Neural cell (in vitro differentiated cells): ENCODE data around the gene CDT1. TPM values are rescaled to one million over a fixed set of nuclear protein-coding genes. Genes with fewer than 3 reads are reported as not detected.

Source experiments
- H2AFZ ChIP-seq: fragments of 200-600, 300-800 bp; sonication (generic), shearing (Covaris generic); 2 replicates; pipeline ENCODE4 v1.6.0; 2014; ENCODE audit warnings: low read depth, mild to moderate bottlenecking, antibody characterized with exemption, low read length, moderate library complexity
- H3F3A ChIP-seq: fragments of 200-600 bp; shearing (Covaris generic); 2 replicates; pipeline ENCODE4 v1.6.1; 2016; ENCODE audit warnings: mild to moderate bottlenecking, moderate library complexity, mixed read lengths, antibody characterized with exemption, low read length; ENCODE audit not compliant: insufficient read depth, poor library complexity, severe bottlenecking
- H3K27ac ChIP-seq: fragments of 200-600, 300-800 bp; sonication (generic), shearing (Covaris generic); 2 replicates; pipeline ENCODE4 v1.5.1; 2014; ENCODE audit warnings: mild to moderate bottlenecking, low read length, moderate library complexity
- H3K27me3 ChIP-seq: fragments of 300-800, 200-600 bp; sonication (generic), shearing (Covaris generic); 2 replicates; pipeline ENCODE4 v1.6.0; 2014; ENCODE audit warnings: mild to moderate bottlenecking, low read depth, low read length, moderate library complexity; ENCODE audit not compliant: insufficient read depth
- H3K36me3 ChIP-seq: fragments of 300-800, 200-600 bp; sonication (generic), shearing (Covaris generic); 2 replicates; pipeline ENCODE4 v1.5.1; 2014; ENCODE audit warnings: mild to moderate bottlenecking, antibody characterized with exemption, low read length, moderate library complexity; ENCODE audit not compliant: insufficient read depth
- H3K4me2 ChIP-seq: fragments of 300-800, 200-600 bp; sonication (generic), shearing (Covaris generic); 2 replicates; pipeline ENCODE4 v1.6.0; 2014; ENCODE audit warnings: mild to moderate bottlenecking, low read length
- H3K4me3 ChIP-seq: fragments of 300-800, 200-600 bp; sonication (generic), shearing (Covaris generic); 2 replicates; pipeline ENCODE4 v1.5.1; 2014; ENCODE audit warnings: mild to moderate bottlenecking, low read length, moderate library complexity
- H3K79me2 ChIP-seq: fragments of 200-600 bp; shearing (Covaris generic); replicated peaks from 2 replicates; pipeline ENCODE4 v1.6.0; 2014; ENCODE audit warnings: mild to moderate bottlenecking, low read length, moderate library complexity; ENCODE audit not compliant: insufficient read depth
- H3K9ac ChIP-seq: fragments of 300-800, 200-600 bp; sonication (generic), shearing (Covaris generic); 2 replicates; pipeline ENCODE4 v1.6.1; 2016; ENCODE audit warnings: mild to moderate bottlenecking, low read length, mixed read lengths
- H3K9me2 ChIP-seq: fragments of 200-600 bp; shearing (Covaris generic); 2 replicates; pipeline ENCODE4 v1.6.1; 2016; ENCODE audit warnings: mild to moderate bottlenecking, low read length, mixed read lengths; ENCODE audit not compliant: insufficient read depth
- H3K9me3 ChIP-seq: fragments of 200-600, 300-800 bp; sonication (generic), shearing (Covaris generic); 2 replicates; pipeline ENCODE4 v1.6.1; 2016; ENCODE audit warnings: mild to moderate bottlenecking, mixed run types, low read length, moderate library complexity, mixed read lengths
- H4K20me1 ChIP-seq: fragments of 200-600 bp; shearing (Covaris generic); 2 replicates; pipeline ENCODE4 v1.6.1; 2016; ENCODE audit warnings: mild to moderate bottlenecking, mixed run types; ENCODE audit not compliant: insufficient read depth
- CTCF ChIP-seq: fragments of 450-650 bp; IDR thresholded peaks from 2 replicates; pipeline ENCODE4 v1.5.1; 2014; ENCODE audit warnings: antibody characterized with exemption, mild to moderate bottlenecking, moderate library complexity; ENCODE audit not compliant: poor library complexity, severe bottlenecking
- EP300 ChIP-seq: fragments of 450-650 bp; conservative IDR thresholded peaks from 2 replicates; pipeline ENCODE4 v1.6.1; 2014; ENCODE audit warnings: antibody characterized with exemption, mild to moderate bottlenecking, moderate library complexity; ENCODE audit not compliant: poor library complexity, severe bottlenecking
- EZH2 ChIP-seq: fragments of 200-600, 300-800 bp; shearing (Covaris generic), sonication (generic); IDR thresholded peaks from 2 replicates; pipeline ENCODE4 v1.6.1; 2014; ENCODE audit warnings: antibody characterized with exemption, low read length, borderline replicate concordance, mild to moderate bottlenecking; ENCODE audit not compliant: insufficient read depth, poor library complexity, severe bottlenecking
- MXI1 ChIP-seq: fragments of 450-650 bp; conservative IDR thresholded peaks from 2 replicates; pipeline ENCODE4 v1.6.1; 2014; ENCODE audit warnings: antibody characterized with exemption, mild to moderate bottlenecking; ENCODE audit not compliant: poor library complexity, severe bottlenecking
- POLR2AphosphoS5 ChIP-seq: IDR thresholded peaks from 2 replicates; pipeline ENCODE4 v1.6.1; 2012
- RAD21 ChIP-seq: fragments of 450-650 bp; conservative IDR thresholded peaks from 2 replicates; pipeline ENCODE4 v1.6.1; 2014; ENCODE audit warnings: antibody characterized with exemption, mild to moderate bottlenecking, moderate library complexity
- SMC3 ChIP-seq: fragments of 450-650 bp; conservative IDR thresholded peaks from 2 replicates; pipeline ENCODE4 v1.6.1; 2014; ENCODE audit warnings: antibody characterized with exemption, mild to moderate bottlenecking, moderate library complexity; ENCODE audit not compliant: poor library complexity
- TAF1 ChIP-seq: IDR thresholded peaks from 2 replicates; pipeline ENCODE4 v1.6.1; 2012; ENCODE audit warnings: low read depth
- polyA plus RNA-seq: library from polyadenylated mRNA; depleted of rRNA; stranded (reverse); fragments of >200 nt; gene quantifications from 2 replicates; pipeline ENCODE4 v1.2.3, GENCODE V29; 2014
- TF ChIP-seq, protein P1 (sequence below): IDR thresholded peaks from 2 replicates; pipeline ENCODE4 v1.6.1; 2012; ENCODE audit warnings: borderline replicate concordance

Gene CDT1
- polyA plus RNA-seq, 1 donor from 2014 or later: 1.0 TPM

DNA sequence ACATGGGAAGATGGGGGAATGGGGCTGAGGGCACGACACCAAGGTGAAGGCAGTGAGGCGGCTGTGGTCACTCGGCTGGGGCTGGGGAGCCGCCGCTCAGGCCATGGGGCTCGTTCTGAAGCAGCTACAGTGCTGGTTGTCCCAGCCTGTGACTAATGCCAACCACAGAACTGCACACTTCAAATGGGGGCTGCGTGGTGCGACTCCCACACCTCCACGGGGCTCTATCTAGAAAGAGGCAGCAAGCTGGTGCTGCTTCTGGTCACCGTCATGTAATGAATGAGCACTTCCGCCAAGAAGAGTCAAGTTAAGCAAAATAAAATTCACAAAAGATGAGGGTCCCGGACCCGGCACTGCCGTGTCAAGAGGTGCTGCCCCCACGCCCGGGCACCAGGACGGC lies 33.2 kb downstream of the CDT1 start:
- H3F3A ChIP-seq: no peaks in the 10 kb centered on the region
- H4K20me1 ChIP-seq: no peaks in the 10 kb centered on the region
- H3K9me3 ChIP-seq: no peaks in the 10 kb centered on the region
- TF ChIP-seq MXI1 (no peak), POLR2AphosphoS5 (no peak), RAD21 (no peak), TAF1 (no peak), CTCF (no peak), EZH2 (no peak), SMC3 (no peak), EP300 (no peak)
- TF ChIP-seq, protein P1, sequence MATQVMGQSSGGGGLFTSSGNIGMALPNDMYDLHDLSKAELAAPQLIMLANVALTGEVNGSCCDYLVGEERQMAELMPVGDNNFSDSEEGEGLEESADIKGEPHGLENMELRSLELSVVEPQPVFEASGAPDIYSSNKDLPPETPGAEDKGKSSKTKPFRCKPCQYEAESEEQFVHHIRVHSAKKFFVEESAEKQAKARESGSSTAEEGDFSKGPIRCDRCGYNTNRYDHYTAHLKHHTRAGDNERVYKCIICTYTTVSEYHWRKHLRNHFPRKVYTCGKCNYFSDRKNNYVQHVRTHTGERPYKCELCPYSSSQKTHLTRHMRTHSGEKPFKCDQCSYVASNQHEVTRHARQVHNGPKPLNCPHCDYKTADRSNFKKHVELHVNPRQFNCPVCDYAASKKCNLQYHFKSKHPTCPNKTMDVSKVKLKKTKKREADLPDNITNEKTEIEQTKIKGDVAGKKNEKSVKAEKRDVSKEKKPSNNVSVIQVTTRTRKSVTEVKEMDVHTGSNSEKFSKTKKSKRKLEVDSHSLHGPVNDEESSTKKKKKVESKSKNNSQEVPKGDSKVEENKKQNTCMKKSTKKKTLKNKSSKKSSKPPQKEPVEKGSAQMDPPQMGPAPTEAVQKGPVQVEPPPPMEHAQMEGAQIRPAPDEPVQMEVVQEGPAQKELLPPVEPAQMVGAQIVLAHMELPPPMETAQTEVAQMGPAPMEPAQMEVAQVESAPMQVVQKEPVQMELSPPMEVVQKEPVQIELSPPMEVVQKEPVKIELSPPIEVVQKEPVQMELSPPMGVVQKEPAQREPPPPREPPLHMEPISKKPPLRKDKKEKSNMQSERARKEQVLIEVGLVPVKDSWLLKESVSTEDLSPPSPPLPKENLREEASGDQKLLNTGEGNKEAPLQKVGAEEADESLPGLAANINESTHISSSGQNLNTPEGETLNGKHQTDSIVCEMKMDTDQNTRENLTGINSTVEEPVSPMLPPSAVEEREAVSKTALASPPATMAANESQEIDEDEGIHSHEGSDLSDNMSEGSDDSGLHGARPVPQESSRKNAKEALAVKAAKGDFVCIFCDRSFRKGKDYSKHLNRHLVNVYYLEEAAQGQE: no peak
- no peaks in the 10 kb centered on the region for H3K9me2 ChIP-seq
- H3K27ac ChIP-seq: no peak overlapping the region
- H3K36me3 ChIP-seq: no peaks in the 10 kb centered on the region
- no peaks in the 10 kb centered on the region for H3K27me3 ChIP-seq
- no peaks in the 10 kb centered on the region for H3K79me2 ChIP-seq
- no peak overlapping the region for H3K9ac ChIP-seq
- no peak overlapping the region for H2AFZ ChIP-seq
- no peak overlapping the region for H3K4me2 ChIP-seq
- no peak overlapping the region for H3K4me3 ChIP-seq

DNA sequence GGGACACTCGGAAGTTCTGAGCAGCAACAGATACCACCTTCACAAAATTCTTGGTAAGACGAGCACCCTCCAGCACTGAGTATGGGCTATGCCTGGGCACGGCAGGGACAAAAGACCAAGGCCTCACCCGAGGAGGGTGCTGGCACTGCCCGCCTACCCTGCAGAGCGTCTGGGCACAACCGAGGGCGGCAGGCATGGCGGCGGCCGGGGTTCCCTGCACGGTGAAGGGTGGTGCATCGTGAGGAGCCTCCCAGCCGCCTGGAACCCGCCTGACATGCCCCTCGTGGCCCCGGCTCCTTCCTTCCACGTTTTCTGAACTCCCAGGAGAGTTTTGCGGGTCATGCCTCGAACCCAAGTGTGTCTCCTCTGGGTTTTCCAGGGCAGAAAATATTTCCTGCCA lies 34.2 kb downstream of the CDT1 start:
- H3K36me3 ChIP-seq: no peaks in the 10 kb centered on the region
- no peaks in the 10 kb centered on the region for H3K27me3 ChIP-seq
- no peak overlapping the region for H3K4me3 ChIP-seq
- no peaks in the 10 kb centered on the region for H4K20me1 ChIP-seq
- no peaks in the 10 kb centered on the region for H3K9me2 ChIP-seq
- no peaks in the 10 kb centered on the region for H3K9me3 ChIP-seq
- no peak overlapping the region for H3K4me2 ChIP-seq
- TF ChIP-seq, protein P1: no peak
- TF ChIP-seq TAF1 (no peak), EZH2 (no peak), RAD21 (no peak), CTCF (no peak), SMC3 (no peak), POLR2AphosphoS5 (no peak), MXI1 (no peak), EP300 (no peak)
- no peaks in the 10 kb centered on the region for H3F3A ChIP-seq
- no peak overlapping the region for H3K27ac ChIP-seq
- no peak overlapping the region for H2AFZ ChIP-seq
- no peaks in the 10 kb centered on the region for H3K79me2 ChIP-seq
- H3K9ac ChIP-seq: no peak overlapping the region
